Posterior vena cava (tissue), 2 donors: ENCODE measurements around the gene C2CD5. TPM values are rescaled to one million over a fixed set of nuclear protein-coding genes. Genes with fewer than 3 reads are reported as not detected.

ENCODE experiments used
- total RNA-seq, 2 donors: library from RNA; stranded (reverse); fragmentation: NEBNext Ultra II Directional; extraction: Animal tissue kit (Norgen Biotek cat#: 25700); gene quantifications; one replicate each; pipeline ENCODE4 v1.2.1, GENCODE V29; 2021
- donor health status: DM: yes; HTN: yes; CAD: no.
- donor health status: DM: yes; HTN: yes; CAD: no.

Gene C2CD5
- total RNA-seq, 2 donors from 2014 or later: 31.0 to 34.7 TPM

Other genes starting within 250 kb of the C2CD5 start
- 1 to 10 TPM; 2.8 to 4.0 TPM for gene ST8SIA1, start 209.8 kb downstream of the C2CD5 start, total RNA-seq
- gene ETNK1, start 80.6 kb upstream of the C2CD5 start, total RNA-seq: 10 to 100 TPM; 47.3 to 48.2 TPM